NOMO-1 treated with DMSO at 0.1 percent for 48 hours (cell line): Measurements from ENCODE around the gene CCDC81.

Experiments used
- DNase-seq: peaks from one replicate; lab custom pipeline; 2025; ENCODE audit not compliant: unreplicated experiment; lab: John Stamatoyannopoulos, UW

The CCDC81 gene

GRCh38 chr11:86463120-86463519 lies 88.4 kb downstream of the CCDC81 start:
- no peak for DNase-seq

GRCh38 chr11:86463955-86464354 lies 89.3 kb downstream of the CCDC81 start:
- no peak for DNase-seq

GRCh38 chr11:86464509-86465221 lies 90.0 kb downstream of the CCDC81 start:
- DNase-seq: no peak

GRCh38 chr11:86468169-86468568 lies 93.5 kb downstream of the CCDC81 start:
- DNase-seq: no peak

- DNase-seq: no peak
Observed at GRCh38 chr11:86469491-86470388, 95.1 kb downstream of the CCDC81 start.
